GM13977 (cell line): Measurements from ENCODE around the gene IDS.

ENCODE experiments used
- DNase-seq: peaks from one replicate; pipeline ENCODE4 v3.0.0; 2012; ENCODE audit warnings: low spot score
- in situ Hi-C: fragments of 300-500 bp; cut with MboI; formaldehyde crosslinking; loops from one replicate; pipeline ENCODE4 v1.12.0; 2022; ENCODE audit warnings: low sequenced_read_pairs, low pct_unique_long_range_greater_than_20kb, mixed read lengths, inconsistent platforms; ENCODE audit not compliant: unreplicated experiment
- TF ChIP-seq, protein P1 (sequence below): IDR thresholded peaks from 2 replicates; pipeline ENCODE4 v1.5.1; 2012; ENCODE audit warnings: mild to moderate bottlenecking, control low read depth; ENCODE audit not compliant: insufficient read depth; ENCODE audit errors: extremely low read depth, missing control alignments

The IDS gene

GRCh38 chrX:149462849-149463248 is 42.3 kb downstream of the IDS start:
- in situ Hi-C loops: loop anchor here (25.0 kb wide), 1 partner anchor 1426 kb away; no protein-coding TSS in a partner anchor
- TF ChIP-seq, protein P1, sequence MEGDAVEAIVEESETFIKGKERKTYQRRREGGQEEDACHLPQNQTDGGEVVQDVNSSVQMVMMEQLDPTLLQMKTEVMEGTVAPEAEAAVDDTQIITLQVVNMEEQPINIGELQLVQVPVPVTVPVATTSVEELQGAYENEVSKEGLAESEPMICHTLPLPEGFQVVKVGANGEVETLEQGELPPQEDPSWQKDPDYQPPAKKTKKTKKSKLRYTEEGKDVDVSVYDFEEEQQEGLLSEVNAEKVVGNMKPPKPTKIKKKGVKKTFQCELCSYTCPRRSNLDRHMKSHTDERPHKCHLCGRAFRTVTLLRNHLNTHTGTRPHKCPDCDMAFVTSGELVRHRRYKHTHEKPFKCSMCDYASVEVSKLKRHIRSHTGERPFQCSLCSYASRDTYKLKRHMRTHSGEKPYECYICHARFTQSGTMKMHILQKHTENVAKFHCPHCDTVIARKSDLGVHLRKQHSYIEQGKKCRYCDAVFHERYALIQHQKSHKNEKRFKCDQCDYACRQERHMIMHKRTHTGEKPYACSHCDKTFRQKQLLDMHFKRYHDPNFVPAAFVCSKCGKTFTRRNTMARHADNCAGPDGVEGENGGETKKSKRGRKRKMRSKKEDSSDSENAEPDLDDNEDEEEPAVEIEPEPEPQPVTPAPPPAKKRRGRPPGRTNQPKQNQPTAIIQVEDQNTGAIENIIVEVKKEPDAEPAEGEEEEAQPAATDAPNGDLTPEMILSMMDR: no peak
- no peak for DNase-seq

- TF ChIP-seq, protein P1: no peak
- no peak for DNase-seq
- in situ Hi-C loops: loop anchor here (25.0 kb wide), 1 partner anchor 1424 kb away; no protein-coding TSS in a partner anchor
Measured at GRCh38 chrX:149461746-149462145, 43.4 kb downstream of the IDS start.

DNA sequence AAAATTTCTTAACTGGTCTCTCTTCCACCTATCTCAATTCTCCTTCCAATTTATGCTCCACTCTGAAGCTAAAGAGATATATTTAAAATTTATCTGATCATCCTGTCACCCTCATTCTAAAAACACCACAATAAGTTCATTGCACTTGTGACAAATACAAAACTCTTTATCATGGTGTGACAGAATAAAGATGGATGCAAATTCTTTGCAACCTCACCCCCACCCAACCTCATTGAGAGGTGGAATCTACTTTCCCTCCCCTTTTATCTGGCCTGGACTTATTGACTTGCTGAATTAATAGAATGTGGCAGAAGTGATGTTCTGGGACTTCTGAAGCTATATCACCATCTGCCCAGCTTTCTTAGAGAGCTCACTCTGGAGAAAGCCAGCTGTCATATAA is 46.5 kb downstream of the IDS start:
- TF ChIP-seq, protein P1: no peak
- in situ Hi-C loops: loop anchor here (25.0 kb wide), 1 partner anchor 1421 kb away; no protein-coding TSS in a partner anchor

DNA sequence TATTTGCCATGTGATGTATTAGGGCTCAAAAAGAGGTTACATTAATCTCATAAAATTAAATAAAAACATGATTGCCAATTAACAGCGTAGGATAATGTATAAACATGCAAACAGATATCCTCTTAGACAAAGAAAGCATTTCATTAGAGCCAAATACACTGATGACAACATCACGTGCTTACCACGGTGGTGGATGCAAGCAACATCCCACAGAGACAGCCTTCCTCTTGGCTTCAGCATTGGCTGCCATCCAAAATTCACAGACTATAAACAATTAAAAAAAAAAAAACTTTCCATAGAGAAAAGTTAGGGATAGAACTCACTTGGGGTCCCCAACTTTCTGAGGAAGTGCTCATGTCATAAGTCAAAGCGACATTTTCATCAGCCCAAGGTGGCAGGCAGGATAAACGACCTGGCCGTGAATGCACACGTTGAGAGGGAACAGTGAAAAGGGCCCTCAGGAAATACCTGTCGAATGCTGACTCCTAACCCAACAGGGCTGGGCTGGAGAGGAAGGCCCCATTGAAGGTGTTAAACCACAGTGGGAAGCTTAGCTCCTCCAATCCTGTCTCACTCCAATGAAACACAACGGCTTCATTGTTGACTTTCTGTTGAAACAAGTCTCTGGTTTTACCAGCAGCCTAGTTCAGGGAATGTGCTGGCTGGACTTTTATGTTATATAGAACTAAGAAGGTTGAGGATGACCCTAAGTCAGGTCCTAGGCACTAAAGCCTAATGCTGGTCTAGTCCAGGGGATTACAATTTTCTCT is 48.4 kb downstream of the IDS start:
- in situ Hi-C loops: loop anchor here (25.0 kb wide), 1 partner anchor 1419 kb away; no protein-coding TSS in a partner anchor
- DNase-seq: no peak
- TF ChIP-seq, protein P1: no peak

More for the DNA sequence above, 46.5 kb downstream of the IDS start:
- DNase-seq: no peak

DNA sequence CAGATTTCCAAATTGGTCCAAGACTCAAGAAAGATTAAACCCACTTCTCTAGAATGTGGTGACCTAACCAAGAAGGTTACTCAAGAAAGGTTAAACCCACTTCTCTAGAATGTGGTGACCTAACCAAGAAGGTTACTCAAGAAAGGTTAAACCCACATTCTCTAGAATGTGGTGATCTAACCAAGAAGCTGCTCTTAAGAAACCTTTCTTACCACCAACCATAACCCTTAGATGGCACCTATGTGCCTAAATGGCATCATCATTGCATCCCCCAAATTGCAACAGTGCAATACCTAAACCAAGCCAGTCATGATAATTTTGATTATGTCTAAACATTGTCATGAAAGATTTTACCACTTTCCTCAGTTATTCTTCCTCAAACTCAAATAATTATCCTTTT is 49.2 kb downstream of the IDS start:
- TF ChIP-seq, protein P1: no peak

DNA sequence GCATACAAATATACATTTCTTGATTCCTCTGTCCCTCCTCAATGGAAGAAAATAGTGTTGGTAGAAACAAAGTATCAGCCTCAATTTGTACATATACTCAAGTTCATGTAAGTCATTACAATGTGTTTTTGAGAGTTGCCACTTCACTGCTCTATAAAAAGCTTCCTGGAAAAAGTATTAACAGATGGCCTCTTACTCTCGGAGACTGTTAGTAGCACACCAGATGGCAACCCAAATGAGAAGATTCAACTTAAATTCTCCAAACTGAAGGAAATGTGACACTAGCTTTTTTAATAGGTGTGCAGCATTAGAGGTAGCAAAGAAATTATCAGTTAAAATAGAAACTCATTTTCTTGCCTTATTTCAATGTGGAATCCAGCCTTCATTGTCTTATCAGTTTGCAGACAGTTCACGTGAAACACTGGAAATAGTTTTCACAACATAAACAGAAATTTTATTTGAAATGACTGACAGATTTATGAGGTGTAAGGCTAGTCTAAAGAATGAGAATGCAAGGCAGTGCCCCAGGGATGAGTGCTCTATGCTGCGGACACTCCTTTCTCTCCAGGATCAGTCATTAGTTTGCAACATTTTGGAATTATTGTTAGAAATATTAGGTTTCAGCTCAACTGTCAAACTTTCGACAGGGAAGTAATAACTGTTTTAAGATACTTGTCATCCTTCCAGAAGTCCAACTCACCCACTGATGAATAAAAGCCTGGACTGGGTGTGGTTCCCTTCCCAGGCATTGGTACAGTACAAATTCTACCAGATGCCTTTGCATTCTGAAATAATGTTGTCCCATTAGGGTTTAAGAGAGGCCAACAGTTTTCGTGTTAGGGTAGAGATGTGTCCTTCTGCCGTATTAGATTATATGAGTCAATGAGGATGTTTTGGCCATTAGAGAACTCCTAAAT is 50.9 kb downstream of the IDS start:
- TF ChIP-seq, protein P1: no peak
- in situ Hi-C loops: loop anchor here (25.0 kb wide), 1 partner anchor 1417 kb away; no protein-coding TSS in a partner anchor
- no peak for DNase-seq

More for the DNA sequence above, 49.2 kb downstream of the IDS start:
- no peak for DNase-seq
- in situ Hi-C loops: loop anchor here (25.0 kb wide), 1 partner anchor 1419 kb away; no protein-coding TSS in a partner anchor
